Brain microvascular endothelial cell (primary cell): ENCODE results near the gene PLG.

Source experiments
- DNase-seq: peaks from one replicate; pipeline ENCODE4 v3.0.0-alpha.2; 2020
- H3K27ac ChIP-seq: fragments of 250-450 bp; sonication (Bioruptor Pico); 2 replicates; pipeline ENCODE4 v1.5.1; 2020; ENCODE audit warnings: mild to moderate bottlenecking, moderate library complexity
- H3K27me3 ChIP-seq: fragments of 250-450 bp; sonication (Bioruptor Pico); replicated peaks from 2 replicates; pipeline ENCODE4 v1.5.1; 2020; ENCODE audit warnings: mild to moderate bottlenecking
- H3K36me3 ChIP-seq: fragments of 250-450 bp; sonication (Bioruptor Pico); replicated peaks from 2 replicates; pipeline ENCODE4 v1.5.1; 2020; ENCODE audit warnings: mild to moderate bottlenecking
- H3K4me3 ChIP-seq: 2 replicates; pipeline ENCODE4 v1.5.1; 2011; ENCODE audit warnings: low read depth, mild to moderate bottlenecking, control low read depth, low read length, moderate library complexity
- in situ Hi-C: cut with HindIII; loops from 2 replicates; pipeline ENCODE4 v1.10.0; 2017; ENCODE audit warnings: low sequenced_read_pairs, low pct_ligation_motif_present
- TF ChIP-seq, protein P1 (sequence below): IDR thresholded peaks from 2 replicates; pipeline ENCODE4 v1.5.1; 2011; ENCODE audit warnings: low read depth, mild to moderate bottlenecking, moderate library complexity, low read length, control low read depth, inconsistent platforms; ENCODE audit errors: missing control alignments

PLG gene

DNA sequence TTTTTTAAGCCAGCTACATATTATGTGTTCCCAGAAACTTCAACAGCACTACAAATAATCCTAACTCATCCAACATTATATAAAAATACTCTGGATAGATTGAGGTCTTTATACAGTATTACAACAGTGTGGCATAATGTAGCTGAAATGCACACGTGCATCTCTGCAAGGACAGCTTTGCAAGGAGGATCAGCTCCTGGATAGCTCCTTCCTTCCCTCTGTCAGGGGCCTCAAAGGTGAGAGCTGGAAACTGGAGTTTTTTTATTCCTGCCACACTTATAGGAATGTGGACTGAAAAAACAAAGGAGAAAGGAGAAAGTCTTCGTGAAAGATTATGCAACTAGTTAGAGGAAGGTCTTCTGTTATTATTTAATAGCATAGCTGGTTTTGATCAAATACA is 53.1 kb downstream of the PLG start:
- H3K36me3 ChIP-seq: no peaks in the 10 kb centered on the region
- in situ Hi-C loops: no loop called here
- H3K4me3 ChIP-seq: no peak overlapping the region
- no peak overlapping the region for H3K27ac ChIP-seq
- DNase-seq: no peak
- H3K27me3 ChIP-seq: no peaks in the 10 kb centered on the region
- TF ChIP-seq, protein P1, sequence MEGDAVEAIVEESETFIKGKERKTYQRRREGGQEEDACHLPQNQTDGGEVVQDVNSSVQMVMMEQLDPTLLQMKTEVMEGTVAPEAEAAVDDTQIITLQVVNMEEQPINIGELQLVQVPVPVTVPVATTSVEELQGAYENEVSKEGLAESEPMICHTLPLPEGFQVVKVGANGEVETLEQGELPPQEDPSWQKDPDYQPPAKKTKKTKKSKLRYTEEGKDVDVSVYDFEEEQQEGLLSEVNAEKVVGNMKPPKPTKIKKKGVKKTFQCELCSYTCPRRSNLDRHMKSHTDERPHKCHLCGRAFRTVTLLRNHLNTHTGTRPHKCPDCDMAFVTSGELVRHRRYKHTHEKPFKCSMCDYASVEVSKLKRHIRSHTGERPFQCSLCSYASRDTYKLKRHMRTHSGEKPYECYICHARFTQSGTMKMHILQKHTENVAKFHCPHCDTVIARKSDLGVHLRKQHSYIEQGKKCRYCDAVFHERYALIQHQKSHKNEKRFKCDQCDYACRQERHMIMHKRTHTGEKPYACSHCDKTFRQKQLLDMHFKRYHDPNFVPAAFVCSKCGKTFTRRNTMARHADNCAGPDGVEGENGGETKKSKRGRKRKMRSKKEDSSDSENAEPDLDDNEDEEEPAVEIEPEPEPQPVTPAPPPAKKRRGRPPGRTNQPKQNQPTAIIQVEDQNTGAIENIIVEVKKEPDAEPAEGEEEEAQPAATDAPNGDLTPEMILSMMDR: no peak

DNA sequence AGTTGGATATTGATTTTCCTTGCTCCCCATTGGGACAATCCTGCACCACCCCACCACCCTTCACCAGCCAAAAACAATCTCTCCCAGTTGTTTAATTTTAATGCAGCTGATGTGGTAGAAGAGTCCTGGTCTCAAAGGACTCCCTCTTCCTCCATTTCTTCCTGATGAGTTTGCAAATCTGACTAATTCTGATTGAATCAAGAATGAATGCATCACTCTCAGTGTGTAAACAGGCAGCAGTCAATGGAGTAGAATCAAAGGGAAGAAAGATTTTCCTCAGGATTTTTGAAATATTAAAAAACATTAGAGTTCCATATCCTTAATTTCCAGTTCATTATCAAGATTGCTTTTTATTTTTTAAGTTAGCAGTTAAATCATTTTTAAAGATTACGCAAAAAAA is 54.0 kb downstream of the PLG start:
- DNase-seq: no peak
- Histone ChIP-seq H3K36me3 (no peaks in the 10 kb centered on the region), H3K27me3 (no peaks in the 10 kb centered on the region), H3K27ac (no peak overlapping the region), H3K4me3 (no peak overlapping the region)
- in situ Hi-C loops: no loop called here
- TF ChIP-seq, protein P1: no peak

DNA sequence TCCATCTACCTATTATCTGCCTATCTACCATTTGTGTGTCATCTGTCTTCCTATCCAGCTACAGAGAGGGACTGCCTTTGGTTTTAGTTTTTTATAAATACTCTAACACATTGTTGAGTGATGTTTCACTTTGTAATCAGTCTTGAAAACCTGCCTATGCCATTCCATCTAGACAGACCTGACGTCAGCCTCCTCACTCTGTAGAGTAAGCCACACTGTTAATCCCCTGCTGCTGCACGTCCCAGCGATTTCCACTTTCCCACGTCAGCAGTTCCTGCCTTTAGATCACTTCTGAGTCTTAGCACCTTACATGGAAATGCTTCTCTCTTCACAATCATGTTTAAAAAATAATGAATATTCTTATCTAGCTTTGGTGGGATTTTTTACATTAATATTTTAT is 54.8 kb downstream of the PLG start:
- Histone ChIP-seq H3K36me3 (no peaks in the 10 kb centered on the region), H3K27me3 (no peaks in the 10 kb centered on the region), H3K4me3 (no peak overlapping the region), H3K27ac (no peak overlapping the region)
- DNase-seq: no peak
- in situ Hi-C loops: no loop called here
- TF ChIP-seq, protein P1: no peak

DNA sequence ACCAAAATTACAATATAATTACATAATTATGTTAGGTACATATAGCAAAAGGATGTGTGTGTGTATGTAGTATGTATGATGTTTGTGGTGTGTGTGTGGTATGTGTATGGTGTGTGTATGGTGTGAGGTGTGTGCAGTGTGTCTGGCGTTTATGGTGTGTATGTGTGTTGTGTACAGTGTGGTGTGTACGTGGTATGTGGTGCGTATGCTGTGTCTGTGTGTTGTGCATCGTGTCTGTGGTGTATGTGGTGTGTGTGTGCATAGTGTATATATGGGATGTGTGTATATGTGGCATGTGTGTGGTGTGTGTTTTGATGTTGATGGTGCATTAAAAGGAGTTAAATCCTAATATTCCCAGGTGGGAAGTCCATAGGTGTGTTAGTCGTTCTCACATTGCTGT is 62.8 kb downstream of the PLG start:
- Histone ChIP-seq H3K4me3 (no peak overlapping the region), H3K27me3 (no peaks in the 10 kb centered on the region), H3K36me3 (no peaks in the 10 kb centered on the region), H3K27ac (no peak overlapping the region)
- in situ Hi-C loops: no loop called here
- TF ChIP-seq, protein P1: no peak
- no peak for DNase-seq

DNA sequence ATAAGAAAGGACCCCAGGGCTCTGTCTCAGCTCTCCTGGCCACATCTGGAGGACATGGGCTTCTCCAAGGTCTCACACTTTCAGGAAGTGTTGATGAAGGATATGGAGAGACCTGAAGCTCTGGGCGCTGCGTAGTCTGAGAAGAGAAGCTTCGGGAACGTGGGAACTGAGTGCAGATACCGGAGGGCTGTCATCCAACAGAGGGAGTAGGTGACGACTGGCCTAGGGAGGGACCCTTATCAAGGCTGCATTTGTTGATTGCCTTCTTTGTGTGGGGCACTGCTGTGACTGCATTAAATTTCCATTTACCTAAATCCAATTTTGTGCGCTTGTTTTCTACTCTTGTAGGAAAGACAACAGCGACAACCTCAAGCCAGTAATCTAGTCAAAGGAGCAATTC is 63.4 kb downstream of the PLG start:
- no peak for DNase-seq
- in situ Hi-C loops: no loop called here
- H3K4me3 ChIP-seq: no peak overlapping the region

DNA sequence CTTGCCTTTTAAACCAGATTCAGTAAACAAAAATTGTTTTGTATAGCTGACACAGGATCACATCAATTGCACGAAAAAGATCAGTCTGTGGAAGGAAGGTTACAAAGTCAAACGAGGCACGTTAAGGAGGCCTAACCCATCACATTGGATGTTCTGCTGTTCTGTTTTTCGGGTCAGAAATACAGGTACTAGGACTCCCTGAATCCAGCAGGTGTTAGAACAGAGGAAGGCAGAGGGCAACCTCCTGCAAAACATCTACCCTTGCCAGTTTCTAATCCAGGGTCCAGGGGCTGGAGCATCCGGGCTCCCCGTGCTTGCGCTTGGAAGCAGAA is 64.6 kb downstream of the PLG start:
- Histone ChIP-seq H3K27me3 (no peaks in the 10 kb centered on the region), H3K36me3 (no peaks in the 10 kb centered on the region), H3K27ac (no peak overlapping the region), H3K4me3 (no peak overlapping the region)
- DNase-seq: no peak
- in situ Hi-C loops: no loop called here
- TF ChIP-seq, protein P1: no peak

More for the DNA sequence above, 63.4 kb downstream of the PLG start:
- TF ChIP-seq, protein P1: no peak
- Histone ChIP-seq H3K36me3 (no peaks in the 10 kb centered on the region), H3K27ac (no peak overlapping the region), H3K27me3 (no peaks in the 10 kb centered on the region)
